PFSK-1 (cell line): ENCODE measurements around the gene CHRNE. TPM values are rescaled to one million over a fixed set of nuclear protein-coding genes. Genes with fewer than 3 reads are reported as not detected.
A peak's percentile ranks its signal among the peaks of the same experiment; 100 is the strongest.

Experiments
- FOXP2 ChIP-seq: optimal IDR thresholded peaks from 2 replicates; pipeline ENCODE3; 2011; ENCODE audit warnings: borderline replicate concordance, control low read depth, inconsistent platforms; ENCODE audit not compliant: insufficient read depth; ENCODE audit errors: extremely low read length, extremely low read depth
- POLR2AphosphoS5 ChIP-seq: IDR thresholded peaks from 2 replicates; pipeline ENCODE4 v1.6.1; 2012; ENCODE audit warnings: low read depth, mild to moderate bottlenecking, control low read depth, low read length, moderate library complexity
- SIN3A ChIP-seq: IDR thresholded peaks from 2 replicates; pipeline ENCODE4 v1.6.1; 2012; ENCODE audit warnings: mild to moderate bottlenecking, low read length, moderate library complexity, borderline replicate concordance; ENCODE audit not compliant: insufficient read depth
- TAF1 ChIP-seq: IDR thresholded peaks from 2 replicates; pipeline ENCODE4 v1.6.1; 2012; ENCODE audit warnings: low read length, control low read depth, borderline replicate concordance; ENCODE audit not compliant: insufficient read depth
- polyA plus RNA-seq: library from polyadenylated mRNA; unstranded; fragments of >200 nt; gene quantifications from one replicate; pipeline ENCODE4 v1.2.1, GENCODE V29; 2012; ENCODE audit warnings: low read depth, missing spikeins; ENCODE audit not compliant: insufficient read length
- TF ChIP-seq, protein P1 (sequence below), 2 experiments: IDR thresholded peaks; 2 replicates each; pipeline versions ENCODE4 v1.6.1 to v1.8.0; 2011 to 2012; ENCODE audit warnings: low read depth in 2 of 2, low read length in 2 of 2, control low read depth in 1 of 2, inconsistent platforms in 1 of 2, mild to moderate bottlenecking in 1 of 2, moderate library complexity in 1 of 2; ENCODE audit not compliant: insufficient read depth in 1 of 2

CHRNE gene
- polyA plus RNA-seq, result 1.3 TPM

DNA sequence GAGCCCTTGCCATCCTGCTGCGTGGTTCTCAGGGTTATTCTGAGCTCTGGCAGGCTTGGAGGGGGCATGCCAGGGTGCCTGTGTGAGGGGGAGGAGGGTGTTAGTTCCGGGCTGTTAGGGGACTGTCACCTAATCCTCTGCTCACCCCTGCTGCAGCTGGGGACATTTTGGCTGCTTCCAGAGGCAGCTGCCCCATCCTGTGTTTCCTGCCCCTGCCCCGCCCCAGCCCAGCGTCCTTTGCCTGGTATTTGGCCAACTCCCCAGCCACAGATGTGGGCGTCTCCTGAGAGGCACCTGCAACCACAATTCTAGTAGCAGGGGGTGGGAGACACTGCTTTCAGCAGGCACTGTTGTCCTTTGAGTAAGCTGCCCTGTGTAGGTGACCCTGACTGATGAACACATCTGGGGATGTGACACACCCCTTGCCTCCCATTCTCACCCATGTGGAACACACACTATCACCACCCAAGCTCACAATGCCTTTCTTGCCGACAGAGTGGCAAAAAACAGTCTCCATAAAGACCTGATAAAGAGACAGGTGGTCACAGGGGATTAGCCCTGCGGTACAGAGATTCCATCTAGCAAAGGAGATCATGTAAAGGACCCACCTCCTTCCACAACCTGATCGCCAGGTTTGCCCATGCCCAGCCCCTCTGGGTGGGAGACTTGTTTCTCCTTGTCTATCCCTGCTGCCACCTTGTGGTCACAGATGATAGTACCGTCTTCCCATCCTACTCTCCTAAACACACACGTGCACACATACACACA is at the start of gene CHRNE:
Gene CHRNE, minus strand, starts transcription at position 48 of the 768 bp plus-strand sequence. Its CDS starts 35 bp downstream, at position 13.
- TF ChIP-seq, protein P1, sequence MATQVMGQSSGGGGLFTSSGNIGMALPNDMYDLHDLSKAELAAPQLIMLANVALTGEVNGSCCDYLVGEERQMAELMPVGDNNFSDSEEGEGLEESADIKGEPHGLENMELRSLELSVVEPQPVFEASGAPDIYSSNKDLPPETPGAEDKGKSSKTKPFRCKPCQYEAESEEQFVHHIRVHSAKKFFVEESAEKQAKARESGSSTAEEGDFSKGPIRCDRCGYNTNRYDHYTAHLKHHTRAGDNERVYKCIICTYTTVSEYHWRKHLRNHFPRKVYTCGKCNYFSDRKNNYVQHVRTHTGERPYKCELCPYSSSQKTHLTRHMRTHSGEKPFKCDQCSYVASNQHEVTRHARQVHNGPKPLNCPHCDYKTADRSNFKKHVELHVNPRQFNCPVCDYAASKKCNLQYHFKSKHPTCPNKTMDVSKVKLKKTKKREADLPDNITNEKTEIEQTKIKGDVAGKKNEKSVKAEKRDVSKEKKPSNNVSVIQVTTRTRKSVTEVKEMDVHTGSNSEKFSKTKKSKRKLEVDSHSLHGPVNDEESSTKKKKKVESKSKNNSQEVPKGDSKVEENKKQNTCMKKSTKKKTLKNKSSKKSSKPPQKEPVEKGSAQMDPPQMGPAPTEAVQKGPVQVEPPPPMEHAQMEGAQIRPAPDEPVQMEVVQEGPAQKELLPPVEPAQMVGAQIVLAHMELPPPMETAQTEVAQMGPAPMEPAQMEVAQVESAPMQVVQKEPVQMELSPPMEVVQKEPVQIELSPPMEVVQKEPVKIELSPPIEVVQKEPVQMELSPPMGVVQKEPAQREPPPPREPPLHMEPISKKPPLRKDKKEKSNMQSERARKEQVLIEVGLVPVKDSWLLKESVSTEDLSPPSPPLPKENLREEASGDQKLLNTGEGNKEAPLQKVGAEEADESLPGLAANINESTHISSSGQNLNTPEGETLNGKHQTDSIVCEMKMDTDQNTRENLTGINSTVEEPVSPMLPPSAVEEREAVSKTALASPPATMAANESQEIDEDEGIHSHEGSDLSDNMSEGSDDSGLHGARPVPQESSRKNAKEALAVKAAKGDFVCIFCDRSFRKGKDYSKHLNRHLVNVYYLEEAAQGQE (IDR thresholded peaks at IDR 0.05; ENCODE audit: insufficient read depth in 1 of 2, low read depth in 2 of 2, low read length in 2 of 2), result no peak

DNA sequence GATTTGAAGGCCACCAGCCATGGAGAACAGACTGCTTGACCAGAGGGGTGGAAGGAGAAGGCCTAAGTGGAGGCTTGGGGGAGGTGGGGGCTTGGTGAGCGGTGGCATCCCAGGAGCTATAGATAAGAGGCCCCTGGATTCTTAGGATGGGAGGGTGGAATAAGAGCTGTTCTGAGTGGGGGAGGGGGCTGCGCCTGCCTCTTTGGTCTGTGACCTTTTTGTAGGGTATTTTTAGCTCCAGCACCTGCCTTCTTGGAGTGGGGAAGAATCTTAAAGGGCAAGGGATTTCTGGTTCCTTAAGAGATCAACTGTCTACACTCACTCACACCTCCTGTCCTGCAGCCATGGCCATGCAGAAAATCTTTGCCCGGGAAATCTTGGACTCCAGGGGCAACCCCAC is 48.6 kb upstream of the CHRNE start:
- TF ChIP-seq, protein P1 (IDR thresholded peaks at IDR 0.05; ENCODE audit: insufficient read depth in 1 of 2, low read depth in 2 of 2, low read length in 2 of 2), result no peak
- TF ChIP-seq SIN3A (no peak), TAF1 (no peak), POLR2AphosphoS5 (no peak)

DNA sequence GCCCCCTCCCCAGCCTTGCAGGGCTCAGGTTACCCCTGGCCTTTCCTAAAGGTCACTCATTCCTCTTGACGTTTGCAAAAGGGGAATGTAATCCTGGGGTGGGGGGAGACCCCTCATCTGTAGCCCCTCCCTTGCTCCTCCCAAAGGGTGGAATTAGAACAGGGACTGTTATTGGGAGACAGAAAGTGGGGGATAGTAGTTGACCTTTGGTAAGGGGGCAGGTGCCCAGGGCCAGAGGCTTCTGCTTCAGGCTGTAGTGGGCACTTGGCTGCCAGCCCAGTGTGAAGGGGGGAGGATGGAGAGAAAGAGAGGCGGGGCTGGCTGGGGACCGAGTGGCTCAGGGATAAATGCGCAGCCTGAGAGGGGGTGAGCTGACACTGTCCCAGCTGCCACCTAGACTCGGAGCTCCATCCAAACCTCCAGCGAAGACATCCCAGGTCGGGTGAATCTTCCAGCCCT is 47.9 kb upstream of the CHRNE start, which contains the start of gene ENO3:
Gene ENO3, plus strand, starts transcription at position 374 of the 459 bp plus-strand sequence. CDS start 711 bp downstream, outside the sequence.
- TF ChIP-seq TAF1 (no peak), SIN3A (no peak), FOXP2 (no peak), POLR2AphosphoS5 (no peak)
- TF ChIP-seq, protein P1 (IDR thresholded peaks at IDR 0.05; ENCODE audit: insufficient read depth in 1 of 2, low read depth in 2 of 2, low read length in 2 of 2), result no peak

DNA sequence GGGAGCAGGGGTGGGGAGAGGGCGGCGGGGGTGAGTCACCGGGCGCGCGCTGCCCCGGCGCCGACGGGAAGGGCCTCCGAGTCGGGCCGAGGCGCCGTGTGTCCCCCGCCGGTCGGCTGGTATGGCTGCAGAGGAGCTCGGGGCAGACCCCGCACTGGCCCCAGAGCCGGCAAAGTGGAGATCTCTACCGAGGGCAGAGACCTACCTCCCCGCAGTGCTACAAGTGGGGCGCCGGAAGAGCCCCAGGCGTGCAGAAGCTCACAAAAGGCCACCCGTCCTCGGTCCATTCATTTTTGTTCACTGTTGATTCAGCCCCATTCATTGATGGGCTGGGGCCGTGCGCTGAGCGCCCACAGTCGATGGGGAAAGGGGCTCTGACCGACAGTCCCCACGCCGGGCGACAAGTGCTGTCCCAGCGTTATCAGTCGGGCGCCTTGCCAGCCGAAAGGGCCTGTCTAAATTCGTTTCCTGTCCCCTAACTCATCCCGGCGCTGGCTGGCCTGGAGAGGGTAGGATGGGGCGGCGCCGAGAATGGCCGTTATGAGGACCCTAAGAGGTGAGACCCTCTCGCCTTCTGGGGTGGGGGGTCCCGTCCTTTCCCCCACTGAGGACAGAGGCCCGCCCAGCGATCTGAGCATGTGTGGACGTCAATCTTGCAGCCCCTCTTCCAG is 47.3 kb upstream of the CHRNE start:
- no peak for TF ChIP-seq SIN3A
- peak; percentile 6 for TF ChIP-seq FOXP2
- TF ChIP-seq TAF1, result no peak
- TF ChIP-seq, protein P1 (IDR thresholded peaks at IDR 0.05; ENCODE audit: insufficient read depth in 1 of 2, low read depth in 2 of 2, low read length in 2 of 2), result peak in 1 of 2 experiments; percentile 19; a peak in 1 of 4 replicates
- no peak for TF ChIP-seq POLR2AphosphoS5
